ENCODE results near the gene DDX41.

The DDX41 gene

GRCh38 chr5:177505075-177505474 lies 11.7 kb downstream of the DDX41 start:
- DNase-seq (ENCODE audit: low read depth) = no peak
- H3K4me3 ChIP-seq (ENCODE audit: low read depth, low read length) = no peak overlapping the region
- TF ChIP-seq CTCF (IDR thresholded peaks at IDR 0.05; ENCODE audit: insufficient read depth, low read depth, low read length, missing control alignments) = no peak

GRCh38 chr5:177504086-177505056 lies 12.4 kb downstream of the DDX41 start:
- no peak for DNase-seq (ENCODE audit: low read depth)
- H3K4me3 ChIP-seq (ENCODE audit: low read depth, low read length) = no peak overlapping the region
- no peak for TF ChIP-seq CTCF (IDR thresholded peaks at IDR 0.05; ENCODE audit: insufficient read depth, low read depth, low read length, missing control alignments)

- no peak for DNase-seq (ENCODE audit: low read depth)
- H3K4me3 ChIP-seq (ENCODE audit: low read depth, low read length) = no peak overlapping the region
- TF ChIP-seq CTCF (IDR thresholded peaks at IDR 0.05; ENCODE audit: insufficient read depth, low read depth, low read length, missing control alignments) = no peak
These were observed 13.2 kb downstream of the DDX41 start for GRCh38 chr5:177503351-177504085.

GRCh38 chr5:177502886-177503285 lies 13.9 kb downstream of the DDX41 start:
- DNase-seq (ENCODE audit: low read depth) = no peak
- no peak overlapping the region for H3K4me3 ChIP-seq (ENCODE audit: low read depth, low read length)
- TF ChIP-seq CTCF (IDR thresholded peaks at IDR 0.05; ENCODE audit: insufficient read depth, low read depth, low read length, missing control alignments) = no peak

- peak; percentile 70 for DNase-seq (ENCODE audit: low read depth)
- no peak for TF ChIP-seq CTCF (IDR thresholded peaks at IDR 0.05; ENCODE audit: insufficient read depth, low read depth, low read length, missing control alignments)
These were observed 14.7 kb downstream of the DDX41 start for GRCh38 chr5:177501874-177502678.

GRCh38 chr5:177500685-177501522 lies 15.9 kb downstream of the DDX41 start:
- DNase-seq (ENCODE audit: low read depth) = peak; percentile 86
- peak; percentile 96 for TF ChIP-seq CTCF (IDR thresholded peaks at IDR 0.05; ENCODE audit: insufficient read depth, low read depth, low read length, missing control alignments)
- no peak overlapping the region for H3K4me3 ChIP-seq (ENCODE audit: low read depth, low read length)

More at GRCh38 chr5:177501874-177502678, 14.7 kb downstream of the DDX41 start:
- peak overlapping the region; percentile 2; the same call in 1 of the 2 replicates for H3K4me3 ChIP-seq (ENCODE audit: low read depth, low read length)

All from GM12865 (cell line).